GM18502 (cell line): ENCODE results near the gene CFAP46.
"Not testable (repeated sequence)": the region's sequence is repeated elsewhere in the genome, so short reads cannot be mapped to it uniquely, and the experiment has no call there.

Experiments used
- ATAC-seq: cut with Tn5 transposase; IDR thresholded peaks from one replicate; pipeline ENCODE4 v1.9.1; 2021; ENCODE audit warnings: mild to moderate bottlenecking; ENCODE audit not compliant: unreplicated experiment, poor library complexity

The CFAP46 gene

GRCh38 chr10:132905661-132906060 lies 36.7 kb downstream of the CFAP46 start:
- no peak for ATAC-seq

DNA sequence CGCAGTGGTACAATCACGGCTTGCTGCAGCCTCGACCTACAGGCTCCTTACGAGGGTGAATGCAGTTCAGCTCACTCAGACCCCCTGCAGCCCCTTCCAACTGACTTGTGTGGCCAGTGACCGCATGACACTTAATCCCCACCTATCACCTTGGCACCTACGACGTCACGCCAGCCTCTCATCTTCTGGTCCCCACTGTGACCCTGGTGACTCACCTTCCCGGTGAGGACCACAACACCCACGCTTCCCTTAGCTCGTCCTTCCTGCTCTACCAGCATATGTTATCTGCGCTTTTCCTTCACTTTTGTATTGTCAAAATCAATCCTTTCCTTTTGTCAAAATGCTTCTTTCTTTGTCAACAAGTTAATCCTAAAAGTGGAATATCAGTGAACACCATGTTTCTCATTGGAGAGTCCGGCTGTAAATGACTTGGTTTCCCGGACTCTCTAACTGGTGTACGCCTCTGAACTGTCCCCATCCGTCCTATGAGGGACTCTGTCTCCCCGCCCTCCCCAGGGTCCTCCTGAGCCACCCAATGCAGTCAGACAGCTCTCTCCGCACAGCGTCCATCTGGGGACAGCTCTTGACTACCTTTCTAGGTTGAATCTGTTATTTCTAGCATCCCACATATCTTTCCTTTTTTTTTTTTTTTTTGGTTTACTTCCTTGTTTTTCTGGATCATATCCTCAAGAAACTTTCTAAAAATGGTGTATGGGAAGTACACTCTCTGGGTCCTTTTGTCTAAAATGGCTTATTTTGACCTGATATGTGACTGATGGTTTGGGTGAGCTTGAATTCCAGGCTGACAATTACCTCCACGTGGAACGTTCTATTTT lies 37.3 kb downstream of the CFAP46 start:
- ATAC-seq = no peak

- no peak for ATAC-seq
These were observed 38.1 kb downstream of the CFAP46 start for GRCh38 chr10:132904181-132904813.

- not testable (repeated sequence) for ATAC-seq
These were observed 39.5 kb downstream of the CFAP46 start for GRCh38 chr10:132902656-132903575.

GRCh38 chr10:132901351-132901750 lies 41.0 kb downstream of the CFAP46 start:
- no peak for ATAC-seq

- ATAC-seq = no peak
These were observed 42.1 kb downstream of the CFAP46 start for GRCh38 chr10:132900211-132900756.

DNA sequence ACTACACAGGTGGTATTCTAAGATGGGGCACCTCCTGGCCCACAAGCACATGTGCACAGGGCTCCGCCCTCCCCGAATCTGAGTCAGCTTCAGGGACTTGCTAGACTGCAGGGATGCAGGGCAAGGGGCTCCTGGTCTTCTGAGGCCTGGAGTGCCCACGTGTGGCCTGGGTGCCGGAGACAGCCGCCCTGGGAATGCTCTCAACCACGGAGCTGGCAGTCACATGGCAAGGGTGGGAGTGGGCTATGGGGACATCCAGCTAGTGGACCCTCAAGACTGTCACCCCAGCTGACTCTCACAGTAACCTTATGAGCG lies 42.7 kb downstream of the CFAP46 start:
- ATAC-seq = no peak

GRCh38 chr10:132899054-132899750 lies 43.2 kb downstream of the CFAP46 start:
- no peak for ATAC-seq

- ATAC-seq = no peak
These were observed 43.8 kb downstream of the CFAP46 start for GRCh38 chr10:132898391-132899053.

DNA sequence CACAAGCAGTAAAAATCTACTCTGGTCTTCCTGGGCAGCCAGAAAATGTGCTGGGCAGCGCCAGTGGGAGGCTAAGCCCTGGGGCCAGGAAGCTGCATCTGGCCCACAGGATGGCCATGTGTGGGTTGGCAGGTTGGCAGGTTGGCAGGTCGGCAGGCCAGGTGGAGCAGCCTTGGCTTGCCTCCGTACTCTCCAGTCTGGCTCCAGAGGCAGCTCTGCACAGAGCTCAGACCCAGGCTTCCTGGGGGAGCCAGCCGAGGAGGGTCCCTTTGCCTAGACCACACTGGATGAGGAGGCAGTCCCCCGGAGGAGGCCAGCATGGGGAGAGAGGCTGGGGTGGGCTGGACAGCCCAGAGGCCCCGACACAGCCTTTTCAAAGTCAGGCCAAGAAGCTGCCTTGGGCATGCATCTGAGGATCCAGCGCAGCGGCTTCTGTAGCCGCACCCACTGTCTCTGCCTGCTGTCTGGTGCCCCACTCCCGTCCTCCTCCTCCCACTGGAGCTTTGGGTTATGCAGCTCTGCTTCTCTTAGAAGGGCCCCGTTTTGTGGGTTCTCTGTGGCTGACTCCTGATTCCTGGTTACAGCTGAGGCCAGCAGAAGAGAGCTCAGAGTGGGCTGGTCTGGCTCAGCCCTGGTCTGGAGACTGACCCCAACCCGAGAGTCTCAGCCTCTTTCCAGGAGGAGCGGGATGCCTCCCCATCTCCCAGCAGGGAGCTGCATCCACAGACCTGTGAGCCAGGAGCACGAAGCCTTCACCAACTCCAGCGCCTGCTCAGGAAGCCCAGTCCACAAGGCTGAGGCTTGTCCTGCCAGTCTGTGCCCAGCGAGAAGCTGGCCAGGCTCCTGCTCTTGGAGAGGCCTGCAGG lies 44.6 kb downstream of the CFAP46 start:
- ATAC-seq = no peak

GRCh38 chr10:132893786-132894185 lies 48.6 kb downstream of the CFAP46 start:
- ATAC-seq = not testable (repeated sequence)

DNA sequence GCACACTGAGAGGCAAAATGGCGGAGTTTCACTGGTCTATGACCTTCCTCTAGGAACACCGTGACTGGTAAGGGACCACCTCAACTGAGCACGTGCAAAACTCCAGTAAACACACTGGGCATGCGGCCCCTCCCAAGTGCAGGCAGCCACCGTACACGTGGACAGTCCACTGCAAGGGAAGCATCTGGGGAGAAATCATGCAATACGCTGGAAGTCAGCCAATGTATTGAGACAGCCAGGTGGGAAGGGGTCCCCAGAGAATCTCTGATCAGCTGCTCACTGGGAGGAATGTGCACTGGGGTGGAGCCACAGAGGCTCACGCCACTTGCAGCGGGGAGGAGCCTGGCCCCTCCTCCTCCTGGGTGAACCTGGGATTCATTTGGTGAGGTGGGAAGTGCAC lies 49.3 kb downstream of the CFAP46 start:
- ATAC-seq = no peak

DNA sequence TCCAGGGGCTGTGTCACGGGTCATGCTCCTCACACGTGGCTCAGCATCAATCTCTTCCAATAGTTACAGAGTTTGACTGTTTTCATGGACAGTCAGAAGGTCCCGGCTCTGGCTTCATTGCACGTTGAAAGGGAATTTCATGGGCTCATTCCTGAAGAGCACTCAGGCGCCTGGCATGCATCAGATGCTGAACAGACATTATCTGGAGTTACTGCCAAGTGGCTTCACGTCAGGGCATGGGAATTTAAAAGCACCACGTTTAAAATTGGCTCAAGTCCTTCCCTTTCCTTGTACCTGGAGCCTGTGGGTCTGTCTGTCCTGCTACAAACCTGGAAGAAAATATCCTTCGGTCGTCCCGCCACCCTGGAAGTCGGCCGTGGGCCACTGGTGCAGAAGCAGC lies 50.4 kb downstream of the CFAP46 start:
- no peak for ATAC-seq

- no peak for ATAC-seq
These were observed 51.0 kb downstream of the CFAP46 start for GRCh38 chr10:132891368-132891767.

- no peak for ATAC-seq
These were observed 52.1 kb downstream of the CFAP46 start for GRCh38 chr10:132890301-132890700.

DNA sequence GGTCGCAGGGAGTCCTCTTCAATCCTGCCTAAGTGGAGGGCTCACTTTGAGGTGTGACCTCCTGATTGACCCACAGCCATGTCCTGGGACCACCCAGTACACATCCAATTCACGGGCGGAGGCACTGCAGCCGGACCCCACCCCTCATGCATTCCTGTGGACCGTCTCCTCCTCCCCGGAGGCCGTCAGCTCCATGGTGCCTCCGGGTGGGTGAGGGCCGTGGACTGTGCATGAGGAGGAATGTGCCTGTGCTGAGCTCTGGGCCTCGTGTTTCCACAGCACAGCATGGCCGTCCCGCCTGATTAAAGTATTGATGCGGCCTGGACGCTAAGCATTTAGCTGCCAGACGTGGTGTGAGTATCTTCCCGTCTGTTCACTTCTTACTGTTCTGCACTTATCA lies 52.8 kb downstream of the CFAP46 start:
- no peak for ATAC-seq

- ATAC-seq = no peak
These were observed 53.4 kb downstream of the CFAP46 start for GRCh38 chr10:132888898-132889490.

GRCh38 chr10:132888446-132888845 lies 53.9 kb downstream of the CFAP46 start:
- not testable (repeated sequence) for ATAC-seq
